Measurements from ENCODE around the gene NUP50.
A peak's percentile ranks its signal among the peaks of the same experiment; 100 is the strongest.

Gene NUP50

GRCh38 chr22:45163451-45164269 is at the start of gene NUP50:
NUP50 (plus strand) TSS chr22:45163925; CDS start chr22:45168178, 4,253 bp downstream.
- DNase-seq (ENCODE audit: low read depth in 2 of 2), result peak; percentile 88 to 92

GRCh38 chr22:45120440-45120839 is 43.3 kb upstream of the NUP50 start:
- no peak for DNase-seq (ENCODE audit: low read depth in 2 of 2)

- DNase-seq (ENCODE audit: low read depth in 2 of 2), result no peak
These were observed 42.8 kb upstream of the NUP50 start for GRCh38 chr22:45120931-45121330.

GRCh38 chr22:45124176-45124847 is 39.4 kb upstream of the NUP50 start:
- no peak for DNase-seq (ENCODE audit: low read depth in 2 of 2)

- peak in 1 of 2 experiments; percentile 3 for DNase-seq (ENCODE audit: low read depth in 2 of 2)
These were observed 38.5 kb upstream of the NUP50 start for GRCh38 chr22:45125188-45125587.

GRCh38 chr22:45127866-45128265 is 35.9 kb upstream of the NUP50 start:
- DNase-seq (ENCODE audit: low read depth in 2 of 2), result no peak

GRCh38 chr22:45129703-45130524 is 33.8 kb upstream of the NUP50 start:
- DNase-seq (ENCODE audit: low read depth in 2 of 2), result no peak

GRCh38 chr22:45130891-45131290 is 32.8 kb upstream of the NUP50 start:
- DNase-seq (ENCODE audit: low read depth in 2 of 2), result no peak

- no peak for DNase-seq (ENCODE audit: low read depth in 2 of 2)
These were observed 32.0 kb upstream of the NUP50 start for GRCh38 chr22:45131749-45132148.

- no peak for DNase-seq (ENCODE audit: low read depth in 2 of 2)
These were observed 29.4 kb upstream of the NUP50 start for GRCh38 chr22:45134313-45134712.

- DNase-seq (ENCODE audit: low read depth in 2 of 2), result no peak
These were observed 27.1 kb upstream of the NUP50 start for GRCh38 chr22:45136594-45136993.

GRCh38 chr22:45139693-45140092 is 24.0 kb upstream of the NUP50 start:
- DNase-seq (ENCODE audit: low read depth in 2 of 2), result no peak

- DNase-seq (ENCODE audit: low read depth in 2 of 2), result no peak
These were observed 21.3 kb upstream of the NUP50 start for GRCh38 chr22:45142376-45142775.

GRCh38 chr22:45144916-45145315 is 18.8 kb upstream of the NUP50 start:
- no peak for DNase-seq (ENCODE audit: low read depth in 2 of 2)

GRCh38 chr22:45149671-45150070 is 14.1 kb upstream of the NUP50 start:
- DNase-seq (ENCODE audit: low read depth in 2 of 2), result no peak

GRCh38 chr22:45150139-45150538 is 13.6 kb upstream of the NUP50 start:
- DNase-seq (ENCODE audit: low read depth in 2 of 2), result no peak

- no peak for DNase-seq (ENCODE audit: low read depth in 2 of 2)
These were observed 12.2 kb upstream of the NUP50 start for GRCh38 chr22:45151503-45151902.

GRCh38 chr22:45154383-45154782 is 9.3 kb upstream of the NUP50 start:
- DNase-seq (ENCODE audit: low read depth in 2 of 2), result peak in 1 of 2 experiments; percentile 8

- DNase-seq (ENCODE audit: low read depth in 2 of 2), result peak in 1 of 2 experiments; percentile 15
These were observed 8.5 kb upstream of the NUP50 start for GRCh38 chr22:45155050-45155840.

- DNase-seq (ENCODE audit: low read depth in 2 of 2), result no peak
These were observed 5.8 kb upstream of the NUP50 start for GRCh38 chr22:45157907-45158306.

- no peak for DNase-seq (ENCODE audit: low read depth in 2 of 2)
These were observed 3.9 kb upstream of the NUP50 start for GRCh38 chr22:45159652-45160462.

Data from fibroblast of skin of left biceps (primary cell).